ENCODE results near the gene ME2.
"Not testable (repeated sequence)": the region's sequence is repeated elsewhere in the genome, so short reads cannot be mapped to it uniquely, and the experiment has no call there.

The ME2 gene

DNA sequence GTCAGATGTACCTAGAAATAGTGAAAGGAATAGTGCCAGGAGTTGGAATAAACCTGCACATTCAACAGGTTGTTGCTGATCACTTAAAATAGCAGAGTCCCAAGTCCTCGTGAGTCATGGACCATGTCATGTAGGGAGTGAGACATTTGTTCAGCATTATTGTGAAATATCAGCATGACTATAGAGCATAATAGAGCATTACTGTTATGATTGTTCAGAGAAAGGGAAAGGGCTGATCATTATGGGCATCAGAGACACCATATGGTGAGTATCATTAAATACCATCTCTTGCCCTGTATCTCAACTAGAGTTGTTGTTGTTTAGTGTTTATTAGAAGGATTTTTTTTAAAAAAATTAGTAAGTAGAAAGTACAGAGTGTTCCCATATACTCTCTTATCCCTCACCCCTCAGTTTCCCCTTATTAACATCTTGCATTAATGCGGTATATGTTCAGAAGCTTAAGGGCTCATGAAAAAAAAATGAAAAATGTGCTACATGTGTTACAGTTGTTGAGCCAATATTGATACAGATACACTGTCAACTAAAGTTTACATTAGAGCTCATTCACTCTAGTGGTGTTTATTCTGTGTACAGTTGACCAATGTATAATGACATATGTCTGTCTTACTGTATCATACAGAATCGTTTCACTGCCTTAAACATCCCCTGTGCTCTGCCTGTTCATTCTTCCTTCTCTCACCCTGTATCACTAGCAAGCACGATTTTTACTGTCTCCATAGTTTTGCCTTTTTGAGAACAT is 94.6 kb downstream of the ME2 start:
- no peak for DNase-seq (ENCODE audit: low read depth)

GRCh38 chr18:50977037-50977760 is 98.3 kb downstream of the ME2 start:
- no peak for DNase-seq (ENCODE audit: low read depth)

GRCh38 chr18:50981381-50981780 is 102.5 kb downstream of the ME2 start:
- DNase-seq (ENCODE audit: low read depth), result no peak

GRCh38 chr18:50982086-50982801 is 103.3 kb downstream of the ME2 start:
- DNase-seq (ENCODE audit: low read depth), result no peak

- no peak for DNase-seq (ENCODE audit: low read depth)
Measured at GRCh38 chr18:50982802-50983179, 103.9 kb downstream of the ME2 start.

DNA sequence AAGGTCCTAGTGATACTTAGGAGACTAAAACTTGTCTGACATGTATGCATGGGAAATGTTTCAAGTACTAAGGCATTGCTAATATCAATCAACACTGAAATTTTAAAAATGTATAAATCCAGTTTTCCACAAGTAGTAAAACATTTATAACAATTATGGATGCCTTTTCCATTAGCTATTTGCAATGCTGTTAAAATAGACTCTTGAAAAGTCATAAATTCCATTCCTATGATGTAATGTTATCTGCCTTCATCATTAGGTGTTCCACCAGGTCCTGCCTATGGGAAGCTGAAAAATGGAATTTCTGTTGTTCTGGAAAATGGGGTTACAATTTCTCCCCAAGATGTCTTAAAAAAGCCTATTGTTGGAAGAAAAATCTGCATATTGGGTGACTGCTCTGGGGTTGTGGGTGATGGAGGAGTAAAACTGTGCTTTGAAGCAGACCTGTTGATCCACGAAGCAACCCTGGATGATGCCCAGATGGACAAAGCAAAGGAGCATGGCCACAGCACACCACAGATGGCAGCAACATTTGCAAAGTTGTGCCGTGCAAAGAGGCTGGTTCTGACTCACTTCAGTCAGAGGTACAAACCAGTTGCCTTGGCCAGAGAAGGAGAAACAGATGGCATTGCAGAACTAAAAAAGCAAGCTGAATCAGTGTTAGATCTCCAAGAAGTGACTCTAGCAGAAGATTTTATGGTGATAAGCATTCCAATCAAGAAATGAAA is 107.6 kb downstream of the ME2 start:
- no peak for DNase-seq (ENCODE audit: low read depth)

- DNase-seq (ENCODE audit: low read depth), result no peak
Measured at GRCh38 chr18:50987261-50987660, 108.3 kb downstream of the ME2 start.

GRCh38 chr18:50989711-50990110 is 110.8 kb downstream of the ME2 start:
- DNase-seq (ENCODE audit: low read depth), result no peak

GRCh38 chr18:50992351-50992762 is 113.4 kb downstream of the ME2 start:
- no peak for DNase-seq (ENCODE audit: low read depth)

DNA sequence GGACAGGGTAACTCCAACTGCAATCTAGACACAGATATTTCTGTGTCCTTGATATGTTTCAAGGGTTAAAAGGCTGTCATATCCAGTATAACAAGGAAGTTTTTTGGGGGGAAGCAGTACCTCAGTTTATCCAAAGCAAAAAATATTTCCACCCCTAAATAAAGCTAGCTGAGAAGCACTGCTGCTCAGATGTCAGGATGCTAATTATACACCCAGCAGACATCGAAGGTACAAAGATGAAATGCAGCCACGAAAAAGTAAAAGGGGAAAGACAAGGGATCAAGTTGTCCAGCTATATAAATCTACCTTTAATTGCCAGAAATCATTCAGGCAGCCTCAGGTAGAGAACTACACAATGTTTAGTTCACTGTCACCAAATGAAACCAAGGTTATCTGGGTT is 115.1 kb downstream of the ME2 start:
- DNase-seq (ENCODE audit: low read depth), result no peak

DNA sequence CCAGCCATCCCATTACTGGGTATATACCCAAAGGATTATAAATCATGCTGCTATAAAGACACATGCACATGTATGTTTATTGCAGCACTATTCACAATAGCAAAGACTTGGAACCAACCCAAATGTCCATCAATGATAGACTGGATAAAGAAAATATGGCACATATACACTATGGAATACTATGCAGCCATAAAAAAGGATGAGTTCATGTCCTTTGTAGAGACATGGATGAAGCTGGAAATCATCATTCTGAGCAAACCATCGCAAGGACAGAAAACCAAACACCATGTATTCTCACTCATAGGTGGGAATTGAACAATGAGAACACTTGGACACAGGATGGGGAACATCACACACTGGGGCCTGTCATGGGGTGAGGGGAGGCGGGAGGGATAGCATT is 124.3 kb downstream of the ME2 start:
- DNase-seq (ENCODE audit: low read depth), result not testable (repeated sequence)
